Breast epithelium (tissue), 4 donors: ENCODE data around the gene TGFBRAP1. TPM values are rescaled to one million over a fixed set of nuclear protein-coding genes. Genes with fewer than 3 reads are reported as not detected.

ENCODE experiments used
- DNase-seq, 2 donors: peaks; one replicate each; pipeline ENCODE4 v3.0.0-alpha.2; 2019; ENCODE audit warnings: low spot score in 2 of 2
- H3K27ac ChIP-seq, 2 donors: fragments of 200-600 bp; sonication (generic) in 1 of 2; one replicate each; pipeline ENCODE4 v1.5.1; 2016 to 2019; ENCODE audit warnings: mild to moderate bottlenecking in 1 of 2
- H3K27me3 ChIP-seq, 2 donors: fragments of 200-600 bp; sonication (generic) in 1 of 2; one replicate each; pipeline versions ENCODE4 v1.5.1 to v1.6.0; 2017 to 2019; ENCODE audit warnings: control low read depth in 1 of 2, mild to moderate bottlenecking in 1 of 2
- H3K36me3 ChIP-seq: fragments of 200-600 bp; one replicate; pipeline ENCODE4 v1.5.1; 2019
- H3K4me1 ChIP-seq, 2 donors: fragments of 200-600 bp; sonication (generic); one replicate each; pipeline ENCODE4 v1.5.1; 2016 to 2019; ENCODE audit warnings: control low read depth in 1 of 2
- H3K4me3 ChIP-seq, 3 donors: fragments of 200-600 bp; sonication (generic); 1 replicate in 2 of 3; 2 replicates in 1 of 3; pipeline ENCODE4 v1.5.1; 2016 to 2019; ENCODE audit warnings: mild to moderate bottlenecking in 3 of 3, moderate library complexity in 2 of 3
- H3K9me3 ChIP-seq, 2 donors: fragments of 200-600 bp; sonication (generic) in 1 of 2; one replicate each; pipeline ENCODE4 v1.5.1; 2016 to 2019; ENCODE audit warnings: control low read depth in 1 of 2
- POLR2A ChIP-seq: fragments of 450-650 bp; IDR thresholded peaks from one replicate; pipeline ENCODE4 v1.6.1; 2016; ENCODE audit warnings: antibody characterized with exemption, mild to moderate bottlenecking, moderate library complexity
- POLR2AphosphoS5 ChIP-seq, 3 donors: sonication (generic); formaldehyde crosslinking; IDR thresholded peaks; one replicate each; pipeline ENCODE4 v1.6.1; 2017; ENCODE audit warnings: antibody characterized with exemption in 3 of 3
- intact Hi-C: fragments of 100-400 bp; cut with DNase I; formaldehyde crosslinking; loops from one replicate; pipeline ENCODE4 v1.15.1; 2023; ENCODE audit warnings: low total_unique reads
- total RNA-seq, 3 donors: library from RNA; depleted of rRNA; stranded (reverse); fragments of >200 nt; gene quantifications; one replicate each; pipeline ENCODE4 v1.1.0, GENCODE V29; 2016
- TF ChIP-seq, protein P1 (sequence below), 3 donors: fragments of 450-650 bp; IDR thresholded peaks; one replicate each; pipeline ENCODE4 v1.5.1; 2016 to 2017; ENCODE audit warnings: antibody characterized with exemption in 3 of 3, mild to moderate bottlenecking in 3 of 3, moderate library complexity in 3 of 3

Gene TGFBRAP1
- total RNA-seq, 3 donors from 2014 or later: 24.6 to 29.8 (median 28.5) TPM

DNA sequence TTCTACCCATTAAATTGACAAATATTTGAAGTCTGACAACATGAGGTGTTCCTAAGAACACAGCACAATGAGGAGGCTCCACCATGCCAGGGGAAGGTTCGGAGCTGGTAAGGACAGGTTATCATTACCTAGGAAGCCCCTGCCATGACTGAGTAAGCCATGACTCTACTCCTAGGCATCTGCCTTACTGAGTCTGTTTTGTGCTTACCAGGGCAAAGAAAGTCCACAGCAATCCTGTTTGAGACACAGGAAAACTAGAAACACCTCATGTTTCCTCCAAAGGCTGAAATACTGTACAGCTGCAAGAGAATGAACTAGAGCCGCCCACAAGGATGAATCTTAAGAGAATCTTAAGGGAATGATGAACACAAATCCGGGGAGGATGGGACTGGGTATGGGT lies 11.6 kb downstream of the TGFBRAP1 start:
- Histone ChIP-seq H3K4me1 (no peaks in the 10 kb centered on the region), H3K4me3 (no peak overlapping the region), H3K36me3 (no peaks in the 10 kb centered on the region), H3K27ac (no peak overlapping the region), H3K27me3 (no peaks in the 10 kb centered on the region), H3K9me3 (no peaks in the 10 kb centered on the region)
- intact Hi-C loops: no loop called here
- no peak for TF ChIP-seq POLR2AphosphoS5 (IDR thresholded peaks at IDR 0.05)
- TF ChIP-seq POLR2A: no peak
- TF ChIP-seq, protein P1, sequence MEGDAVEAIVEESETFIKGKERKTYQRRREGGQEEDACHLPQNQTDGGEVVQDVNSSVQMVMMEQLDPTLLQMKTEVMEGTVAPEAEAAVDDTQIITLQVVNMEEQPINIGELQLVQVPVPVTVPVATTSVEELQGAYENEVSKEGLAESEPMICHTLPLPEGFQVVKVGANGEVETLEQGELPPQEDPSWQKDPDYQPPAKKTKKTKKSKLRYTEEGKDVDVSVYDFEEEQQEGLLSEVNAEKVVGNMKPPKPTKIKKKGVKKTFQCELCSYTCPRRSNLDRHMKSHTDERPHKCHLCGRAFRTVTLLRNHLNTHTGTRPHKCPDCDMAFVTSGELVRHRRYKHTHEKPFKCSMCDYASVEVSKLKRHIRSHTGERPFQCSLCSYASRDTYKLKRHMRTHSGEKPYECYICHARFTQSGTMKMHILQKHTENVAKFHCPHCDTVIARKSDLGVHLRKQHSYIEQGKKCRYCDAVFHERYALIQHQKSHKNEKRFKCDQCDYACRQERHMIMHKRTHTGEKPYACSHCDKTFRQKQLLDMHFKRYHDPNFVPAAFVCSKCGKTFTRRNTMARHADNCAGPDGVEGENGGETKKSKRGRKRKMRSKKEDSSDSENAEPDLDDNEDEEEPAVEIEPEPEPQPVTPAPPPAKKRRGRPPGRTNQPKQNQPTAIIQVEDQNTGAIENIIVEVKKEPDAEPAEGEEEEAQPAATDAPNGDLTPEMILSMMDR (IDR thresholded peaks at IDR 0.05): no peak
- no peak for DNase-seq

DNA sequence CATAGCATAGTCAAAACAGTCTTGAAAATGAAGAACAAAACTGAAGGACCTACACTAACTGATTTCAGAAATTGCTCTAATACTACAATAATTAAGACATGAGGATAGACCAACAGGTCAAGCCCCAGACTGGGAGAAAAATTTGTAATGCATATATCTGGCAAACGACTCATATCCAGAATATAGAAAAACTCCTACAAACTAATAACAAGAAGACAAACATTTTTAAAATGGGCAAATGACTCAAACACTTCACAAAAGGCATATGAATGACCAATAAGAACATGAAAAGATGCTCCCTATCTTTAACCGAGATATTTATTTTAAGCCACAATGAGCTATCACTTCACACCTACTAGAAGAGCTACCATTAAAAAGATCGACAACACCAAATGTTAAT lies 14.2 kb downstream of the TGFBRAP1 start:
- no peaks in the 10 kb centered on the region for H3K27me3 ChIP-seq
- TF ChIP-seq POLR2A (no peak), POLR2AphosphoS5 (IDR thresholded peaks at IDR 0.05) (no peak)
- TF ChIP-seq, protein P1 (IDR thresholded peaks at IDR 0.05): no peak

DNA sequence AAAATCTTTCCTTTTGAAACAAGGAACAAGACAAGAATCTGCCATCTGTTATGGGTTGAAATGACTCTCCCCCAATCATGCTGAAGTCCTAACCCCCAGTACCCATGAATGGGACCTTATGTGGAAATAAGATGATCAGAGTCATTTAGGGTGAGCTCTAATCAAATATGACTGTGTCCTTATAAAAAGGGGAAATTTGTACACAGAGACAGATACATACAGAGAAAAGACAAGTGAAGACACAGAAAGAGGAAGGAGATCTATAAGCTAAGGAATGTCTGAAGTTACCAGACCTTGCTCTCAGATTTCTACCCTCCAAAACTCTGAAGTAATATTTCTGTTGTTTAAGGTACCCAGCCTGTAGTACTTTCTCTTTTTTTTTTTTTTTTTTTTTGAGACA lies 15.7 kb downstream of the TGFBRAP1 start:
- intact Hi-C loops: no loop called here
- no peaks in the 10 kb centered on the region for H3K4me1 ChIP-seq
- no peak for TF ChIP-seq POLR2AphosphoS5 (IDR thresholded peaks at IDR 0.05)
- TF ChIP-seq, protein P1 (IDR thresholded peaks at IDR 0.05): no peak
- no peak for TF ChIP-seq POLR2A
- H3K4me3 ChIP-seq: no peak overlapping the region
- H3K9me3 ChIP-seq: no peaks in the 10 kb centered on the region
- no peaks in the 10 kb centered on the region for H3K36me3 ChIP-seq
- no peaks in the 10 kb centered on the region for H3K27me3 ChIP-seq
- no peak overlapping the region for H3K27ac ChIP-seq
- DNase-seq: no peak

More for the DNA sequence above, 14.2 kb downstream of the TGFBRAP1 start:
- Histone ChIP-seq H3K4me1 (no peaks in the 10 kb centered on the region), H3K9me3 (no peaks in the 10 kb centered on the region), H3K27ac (no peak overlapping the region), H3K4me3 (no peak overlapping the region), H3K36me3 (no peaks in the 10 kb centered on the region)
- no peak for DNase-seq
- intact Hi-C loops: no loop called here

DNA sequence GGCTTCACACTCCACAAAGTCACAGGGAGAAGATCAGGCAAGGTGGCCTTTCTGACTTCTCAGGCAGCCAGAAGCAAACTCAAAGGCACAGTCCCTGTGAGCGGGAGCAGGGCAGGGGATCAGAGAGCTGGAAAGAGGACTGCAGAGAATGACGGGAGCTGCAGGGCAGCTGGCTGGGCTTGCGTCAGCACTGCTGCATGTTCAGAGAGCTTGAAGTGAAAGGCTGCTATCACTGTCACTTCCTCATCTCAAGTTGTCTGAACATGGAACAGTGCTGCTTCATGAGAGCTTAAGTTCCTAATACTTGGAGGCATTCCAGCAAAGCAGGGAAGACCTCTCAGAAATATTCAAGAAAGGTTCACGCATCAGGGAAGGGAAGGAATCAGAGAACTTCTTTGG lies 20.4 kb downstream of the TGFBRAP1 start:
- no peak for DNase-seq
- no peaks in the 10 kb centered on the region for H3K4me1 ChIP-seq
- H3K4me3 ChIP-seq: no peak overlapping the region
- H3K36me3 ChIP-seq: no peaks in the 10 kb centered on the region
- H3K27ac ChIP-seq: no peak overlapping the region
- no peaks in the 10 kb centered on the region for H3K27me3 ChIP-seq
- intact Hi-C loops: no loop called here
- TF ChIP-seq POLR2A (no peak), POLR2AphosphoS5 (IDR thresholded peaks at IDR 0.05) (no peak)
- TF ChIP-seq, protein P1 (IDR thresholded peaks at IDR 0.05): no peak
- no peaks in the 10 kb centered on the region for H3K9me3 ChIP-seq

DNA sequence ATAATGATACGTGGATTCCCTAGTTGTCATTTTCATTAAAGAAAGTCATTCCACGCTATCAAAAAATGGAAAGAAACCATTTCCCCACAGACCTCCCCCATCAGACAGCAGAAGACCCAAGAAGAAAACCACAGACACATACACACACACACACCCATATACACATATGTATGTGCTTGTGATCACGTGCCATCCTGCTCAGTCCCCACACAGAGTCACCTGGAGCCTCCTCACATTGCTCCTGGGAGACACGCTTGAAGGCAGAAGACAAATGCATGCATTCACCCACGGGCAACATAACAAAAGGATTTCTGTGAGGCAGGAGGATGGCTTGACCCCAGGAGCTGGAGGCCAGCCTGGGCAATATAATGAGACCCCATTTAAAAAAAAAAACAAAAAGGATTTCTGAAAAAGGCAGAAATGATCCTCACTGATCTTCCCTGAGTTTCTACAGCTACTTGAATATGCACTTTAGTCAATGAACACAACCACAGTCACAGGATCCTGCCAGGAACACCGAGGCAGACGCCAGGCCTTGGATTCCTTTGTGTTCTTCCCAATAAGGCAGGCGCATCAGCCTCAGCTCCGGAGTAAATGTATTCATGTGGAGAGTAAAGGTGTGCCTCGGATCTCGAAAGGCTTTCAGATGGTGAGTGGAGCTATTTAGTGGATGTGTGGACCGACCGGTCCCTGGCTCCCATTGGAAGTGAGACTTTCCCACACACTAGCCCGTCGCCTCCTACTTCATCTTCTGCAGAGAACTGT lies 21.0 kb downstream of the TGFBRAP1 start:
- Histone ChIP-seq H3K4me1 (no peaks in the 10 kb centered on the region), H3K9me3 (no peaks in the 10 kb centered on the region), H3K27me3 (no peaks in the 10 kb centered on the region), H3K4me3 (no peak overlapping the region), H3K27ac (no peak overlapping the region), H3K36me3 (no peaks in the 10 kb centered on the region)
- TF ChIP-seq, protein P1 (IDR thresholded peaks at IDR 0.05): no peak
- intact Hi-C loops: no loop called here
- no peak for DNase-seq
